EH (cell line): ENCODE data around the gene ARHGEF7.

Experiments
- DNase-seq: peaks from one replicate; pipeline ENCODE4 v3.0.0-alpha.2; 2015; ENCODE audit warnings: low read depth

The ARHGEF7 gene

DNA sequence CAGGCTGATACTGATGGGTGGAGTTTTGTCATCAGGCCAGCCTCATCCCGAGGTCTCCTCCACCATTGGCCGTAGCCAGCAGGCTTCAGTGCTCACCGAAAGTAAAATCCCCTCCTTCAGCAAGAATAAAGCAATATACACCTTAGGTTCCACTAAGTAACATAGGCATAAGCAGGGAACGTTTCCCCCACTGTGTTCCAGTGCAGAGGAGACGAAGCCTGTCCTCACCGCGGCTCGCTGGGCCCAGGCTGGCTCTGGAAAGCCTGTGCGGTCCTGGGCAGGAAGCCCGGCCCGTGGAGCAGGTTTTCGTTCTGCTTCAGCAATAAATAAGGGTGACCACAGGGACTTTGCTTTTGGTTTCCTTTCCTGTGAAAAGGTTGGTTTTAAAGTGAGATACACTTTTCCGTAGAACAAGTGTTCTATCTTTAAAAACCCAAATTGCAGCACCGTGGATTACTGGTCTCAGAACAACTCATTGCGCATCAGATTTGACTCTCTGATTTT is 189.0 kb downstream of the ARHGEF7 start:
- no peak for DNase-seq

DNA sequence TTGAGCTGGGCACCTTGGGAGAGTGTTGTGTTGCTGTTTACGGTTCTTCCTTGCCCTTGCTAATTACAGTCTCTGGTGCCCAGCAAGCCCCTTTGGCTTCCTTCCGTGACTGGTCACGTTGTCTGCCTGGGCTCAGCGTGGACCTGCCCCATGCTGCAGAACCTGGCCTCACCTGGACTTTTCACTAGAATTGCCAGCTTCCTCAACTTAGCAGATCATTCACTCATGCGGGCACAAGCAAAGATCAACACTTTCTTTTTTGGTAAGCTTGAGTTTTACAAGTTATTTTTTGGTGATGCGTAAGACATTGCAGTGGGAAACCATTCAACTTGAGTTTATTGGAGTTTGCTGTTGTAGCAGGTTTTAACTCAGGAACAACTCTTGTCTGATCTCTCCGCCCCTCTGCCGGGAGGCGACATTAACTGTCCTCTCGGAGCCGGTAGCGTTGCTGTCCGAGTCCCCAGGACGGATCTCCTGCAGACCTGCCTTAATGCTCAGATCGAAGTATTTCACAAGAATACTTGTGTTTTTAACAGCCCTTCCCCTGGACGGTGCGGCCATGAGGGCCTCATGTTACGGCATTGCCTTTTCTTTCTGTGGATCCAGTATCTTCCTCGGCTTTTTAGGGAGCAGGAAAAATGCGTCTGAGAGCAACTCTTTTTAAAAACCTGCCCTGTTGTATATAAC is 189.6 kb downstream of the ARHGEF7 start:
- no peak for DNase-seq

DNA sequence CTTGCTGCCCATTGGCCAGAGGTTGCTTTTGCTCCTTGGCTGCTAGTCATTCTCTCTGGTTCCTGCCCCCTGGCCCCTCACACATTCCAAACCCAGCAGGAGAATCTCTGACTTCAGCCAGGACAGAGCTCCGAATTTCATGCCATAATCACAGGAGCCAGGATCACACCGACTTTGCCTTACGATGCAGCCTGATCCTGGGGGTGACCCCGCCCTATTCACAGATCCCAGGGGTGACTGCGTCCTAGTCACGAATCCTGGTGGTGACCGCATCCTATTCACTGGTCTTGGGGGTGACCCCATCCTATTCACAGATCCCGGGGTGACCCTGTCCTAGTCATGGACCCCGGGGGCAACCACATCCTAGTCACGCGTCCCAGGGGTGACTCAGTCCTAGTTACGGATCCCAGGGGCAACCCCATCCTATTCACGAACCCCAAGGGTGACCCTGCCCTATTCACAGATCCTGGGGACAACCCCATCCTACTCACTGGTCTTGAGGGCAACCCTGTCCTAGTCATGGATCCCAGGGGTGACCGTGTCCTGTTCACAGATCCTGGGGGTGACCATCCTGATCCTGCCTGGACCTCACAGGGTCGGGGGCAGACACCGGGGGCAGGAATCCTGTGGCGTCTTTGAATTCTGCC is 198.0 kb downstream of the ARHGEF7 start:
- DNase-seq = no peak

DNA sequence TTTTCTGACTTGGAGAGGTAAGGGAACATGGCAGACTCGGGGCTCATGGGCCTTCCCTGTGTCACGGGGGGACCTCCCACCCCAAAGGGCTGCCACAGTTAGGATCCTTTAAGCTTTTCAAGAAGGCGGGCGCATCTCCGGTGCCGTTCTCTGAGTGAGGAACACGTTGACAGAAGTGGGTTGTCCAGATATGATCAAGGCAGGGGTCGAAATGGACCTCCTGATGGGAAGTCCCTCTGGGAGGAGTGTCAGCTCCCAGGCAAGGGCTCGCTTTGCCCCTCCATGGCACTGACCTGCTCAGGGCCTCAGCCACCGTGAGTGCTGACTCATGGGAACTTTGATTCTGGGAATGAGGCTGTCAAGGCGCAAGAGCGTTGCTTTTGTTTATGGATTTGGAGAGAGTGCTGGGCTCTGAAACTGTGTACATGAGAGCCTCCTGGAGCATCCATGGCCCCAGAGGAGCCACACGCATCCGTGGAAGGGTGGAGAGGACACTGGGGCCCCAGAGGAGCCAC is 198.9 kb downstream of the ARHGEF7 start:
- no peak for DNase-seq

DNA sequence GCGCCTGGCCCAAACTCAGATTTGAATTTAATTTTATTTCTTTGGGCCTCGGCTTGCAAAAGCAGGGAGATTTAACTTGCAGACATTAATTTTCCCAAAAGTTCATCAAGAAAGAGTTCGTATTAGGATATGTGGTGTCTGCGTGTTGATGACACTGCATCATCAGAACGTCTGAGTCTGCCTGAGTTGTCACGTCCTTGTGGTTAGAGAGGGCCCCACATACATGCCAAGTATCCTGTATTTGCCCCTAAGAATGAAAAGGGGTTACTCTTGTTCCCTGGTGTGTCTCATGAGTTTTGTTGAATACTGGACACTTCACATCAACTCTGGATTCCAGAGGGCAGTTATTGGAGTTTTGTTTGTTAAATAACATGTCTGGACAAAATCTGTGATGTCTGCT is 199.7 kb downstream of the ARHGEF7 start:
- DNase-seq = peak; percentile 52

DNA sequence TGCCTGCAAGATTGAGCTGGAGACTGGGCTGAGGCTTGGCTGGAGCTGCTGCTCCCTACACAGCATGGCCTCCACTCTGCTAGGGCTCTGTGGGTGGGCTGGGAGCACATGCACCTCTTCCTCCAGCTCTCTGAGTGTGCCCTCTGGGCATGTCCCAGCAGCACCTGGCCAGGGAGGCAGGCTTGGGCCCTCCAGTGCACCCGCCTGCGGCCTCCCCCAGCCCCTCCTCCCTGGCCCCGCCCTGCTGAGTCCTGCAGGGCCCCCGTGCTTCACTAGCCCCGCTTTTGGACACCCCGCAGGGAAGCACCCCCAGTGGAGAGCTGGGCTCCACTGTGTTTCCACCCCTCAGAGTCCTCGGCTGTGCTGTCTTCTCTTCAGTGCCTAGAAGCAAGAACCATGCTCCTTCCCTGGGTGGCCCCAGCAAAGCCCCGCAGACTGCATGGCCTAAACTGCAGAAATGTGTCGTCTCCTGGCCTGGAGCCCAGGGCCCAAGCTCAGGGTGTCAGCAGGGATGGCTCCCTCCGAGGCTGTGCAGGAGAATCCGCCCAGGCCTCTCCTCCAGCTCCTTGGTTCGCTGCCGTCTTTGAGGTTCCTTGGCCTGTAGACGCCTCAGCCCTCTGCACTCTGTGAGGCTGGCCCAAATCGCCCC is 200.4 kb downstream of the ARHGEF7 start:
- peak; percentile 14 for DNase-seq

DNA sequence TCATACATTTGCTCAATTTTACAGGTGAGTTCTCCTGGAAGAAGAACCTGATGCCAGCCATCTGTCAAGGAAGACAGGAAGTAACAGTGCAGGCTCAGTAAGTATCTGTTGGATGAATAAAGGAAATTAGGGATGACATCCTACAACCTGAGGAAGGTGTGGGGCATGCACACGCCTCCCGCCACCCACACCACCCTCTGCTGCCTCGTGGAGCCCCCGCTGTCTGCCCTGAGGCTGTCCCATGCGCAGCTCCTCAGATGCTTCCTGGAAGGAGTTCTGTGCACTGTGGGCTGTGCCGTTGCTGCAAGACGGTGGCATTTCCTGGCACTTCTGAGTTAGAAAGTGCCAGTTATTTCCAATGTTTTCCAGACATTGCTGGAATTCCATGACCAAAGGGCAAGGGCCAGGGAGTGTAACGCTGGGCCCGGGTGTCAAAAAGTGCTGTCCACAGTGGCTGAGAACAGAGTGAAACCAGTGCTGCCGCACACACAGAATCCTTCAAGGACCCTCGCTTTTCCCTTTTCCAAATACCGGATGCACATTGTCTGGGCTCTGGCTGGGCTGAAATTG is 201.1 kb downstream of the ARHGEF7 start:
- DNase-seq = peak; percentile 36

DNA sequence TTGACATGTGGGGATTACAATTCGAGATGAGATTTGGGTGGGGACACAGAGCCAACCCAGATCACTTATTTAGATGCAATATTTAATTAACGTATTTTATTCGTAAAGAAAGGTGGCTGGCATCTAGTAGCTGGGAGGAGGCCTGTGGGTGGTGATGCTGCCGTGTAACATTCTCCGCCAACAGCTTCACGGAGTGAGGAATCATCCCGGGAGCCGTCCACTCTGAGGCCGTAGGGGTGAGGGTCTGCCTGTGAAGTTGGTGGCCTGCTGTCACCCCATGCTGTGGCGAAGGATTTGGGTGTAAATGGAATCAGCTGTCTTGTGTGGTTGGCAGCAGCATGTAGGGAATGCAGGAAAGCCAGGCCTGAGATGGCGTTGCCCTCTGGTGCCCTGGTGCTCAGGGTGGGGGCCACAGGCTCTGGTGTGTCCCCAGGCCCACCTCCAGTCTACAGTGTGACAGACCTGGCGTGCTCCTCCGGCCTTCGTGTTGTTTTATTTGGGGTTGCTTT is 202.0 kb downstream of the ARHGEF7 start:
- no peak for DNase-seq

DNA sequence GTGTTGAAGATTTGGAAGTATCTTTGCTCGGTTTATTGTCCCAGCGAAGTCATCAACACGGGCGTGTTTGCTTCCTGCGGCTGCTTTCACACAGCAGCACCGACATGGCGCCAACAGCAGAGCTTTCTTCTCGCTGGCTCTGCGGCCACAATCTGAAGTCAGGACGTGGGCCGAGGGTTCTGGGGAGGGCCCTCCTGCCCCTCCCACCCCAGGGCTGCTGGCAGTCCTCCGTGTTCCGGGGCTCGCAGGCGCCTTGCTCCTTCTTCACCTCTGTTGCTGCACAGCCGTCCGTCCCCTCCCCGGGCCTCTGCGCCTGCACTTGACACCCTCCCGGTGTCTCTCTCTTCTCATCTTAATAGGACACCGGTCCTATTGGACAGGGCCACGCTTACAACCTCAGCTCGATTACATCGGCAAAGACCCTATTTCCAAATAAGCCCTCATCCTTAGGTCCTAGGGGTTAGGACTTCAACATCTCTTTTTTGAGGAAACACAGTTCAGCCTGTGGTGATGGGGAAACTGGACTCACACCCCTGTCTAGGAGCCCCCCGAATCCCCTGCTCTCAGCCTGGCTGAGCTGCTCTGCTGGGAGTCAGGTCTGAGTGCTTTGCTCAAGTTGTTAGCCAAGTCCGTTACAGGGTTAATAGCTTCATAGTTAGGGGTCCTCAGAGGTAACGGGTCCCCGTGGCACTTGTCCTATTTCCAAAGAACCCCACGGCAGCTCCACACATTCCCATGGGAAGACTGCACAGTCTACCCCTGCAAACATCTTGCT is 202.6 kb downstream of the ARHGEF7 start:
- DNase-seq = no peak

DNA sequence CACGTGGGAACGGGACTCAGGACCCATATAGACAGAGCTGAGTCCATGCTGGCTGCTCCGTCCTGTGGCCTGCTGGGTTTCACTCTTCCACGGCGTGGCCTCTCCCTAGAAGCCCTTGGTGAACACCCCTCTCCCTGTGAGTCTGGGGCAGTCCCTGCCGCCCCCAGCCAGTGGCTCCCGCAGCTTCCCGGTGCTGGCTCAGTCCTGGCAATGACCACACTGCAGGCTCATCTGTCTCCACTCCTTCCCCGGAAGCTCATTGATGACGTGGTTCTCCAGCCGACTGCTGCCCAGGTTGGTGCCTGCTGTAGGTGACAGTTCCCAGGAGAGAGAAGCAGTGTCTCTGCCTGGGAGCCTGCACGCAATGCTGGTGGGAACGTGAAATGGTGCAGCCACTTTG is 203.3 kb downstream of the ARHGEF7 start:
- DNase-seq = no peak

DNA sequence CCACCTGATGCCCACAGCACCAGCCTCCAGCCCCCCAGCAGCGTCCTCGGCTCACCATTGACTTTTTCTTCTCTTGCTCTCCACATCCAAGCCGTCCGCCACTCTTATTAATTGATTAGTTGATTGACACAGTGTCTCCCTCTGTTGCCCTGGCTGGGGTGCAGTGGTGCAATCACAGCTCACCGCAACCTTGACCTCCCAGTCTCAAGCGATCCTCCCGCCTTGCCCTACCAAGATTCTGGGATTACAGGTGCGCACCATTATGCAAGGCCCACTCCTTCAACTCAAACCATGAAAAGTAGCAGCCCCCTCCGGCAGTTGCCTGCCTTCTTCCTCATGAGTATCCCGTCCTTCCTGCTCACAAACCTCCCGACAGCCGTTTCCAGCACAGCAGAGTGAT is 204.4 kb downstream of the ARHGEF7 start:
- DNase-seq = no peak

DNA sequence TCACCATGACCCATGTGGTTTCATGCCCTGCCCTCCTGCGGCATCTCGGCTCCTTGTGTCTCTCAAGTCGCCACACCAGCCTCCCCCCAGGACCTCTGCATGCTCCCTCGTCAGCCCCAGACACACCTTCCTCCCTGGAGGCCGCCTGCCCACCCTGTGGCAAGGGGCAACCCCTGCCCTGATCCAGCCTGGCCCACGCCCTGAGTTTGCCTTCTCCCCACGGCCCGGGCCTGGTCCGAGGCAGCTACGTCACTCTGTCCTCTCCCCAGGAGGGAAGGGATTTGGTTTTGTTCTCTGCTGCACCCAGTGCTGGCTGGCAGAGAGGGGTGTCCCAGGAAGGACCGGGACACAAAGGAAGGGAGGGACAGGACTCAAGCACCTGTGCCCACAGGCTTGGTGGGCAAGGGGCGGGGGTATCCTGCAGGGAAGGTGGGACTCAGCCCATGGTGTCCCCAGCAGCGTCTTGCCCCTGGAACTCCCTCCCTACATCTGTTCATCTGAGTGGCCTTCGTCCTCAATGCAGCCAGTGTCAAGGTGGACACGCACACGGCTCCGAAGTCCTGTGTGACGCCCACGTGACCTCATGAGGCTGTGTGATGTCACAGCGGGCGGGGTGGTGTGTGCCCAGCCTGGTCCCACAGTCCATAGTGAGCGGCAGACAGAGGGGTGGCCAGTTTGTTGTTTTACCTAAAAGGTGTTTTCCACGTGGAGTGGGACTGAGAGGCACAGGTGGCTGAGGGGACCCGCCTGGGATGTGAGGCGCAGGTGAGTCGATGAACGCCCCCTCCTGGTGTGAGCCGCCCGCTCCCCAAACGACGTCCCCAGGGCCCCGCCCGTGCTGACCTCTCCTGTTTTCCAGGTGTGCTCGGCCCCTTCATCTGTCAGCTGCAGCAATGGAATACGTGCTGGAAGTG is 205.1 kb downstream of the ARHGEF7 start, which contains the start of gene TEX29:
Gene TEX29, plus strand, starts transcription at position 645 of the 914 bp plus-strand sequence. Its CDS starts 249 bp downstream, at position 894.
- no peak for DNase-seq

DNA sequence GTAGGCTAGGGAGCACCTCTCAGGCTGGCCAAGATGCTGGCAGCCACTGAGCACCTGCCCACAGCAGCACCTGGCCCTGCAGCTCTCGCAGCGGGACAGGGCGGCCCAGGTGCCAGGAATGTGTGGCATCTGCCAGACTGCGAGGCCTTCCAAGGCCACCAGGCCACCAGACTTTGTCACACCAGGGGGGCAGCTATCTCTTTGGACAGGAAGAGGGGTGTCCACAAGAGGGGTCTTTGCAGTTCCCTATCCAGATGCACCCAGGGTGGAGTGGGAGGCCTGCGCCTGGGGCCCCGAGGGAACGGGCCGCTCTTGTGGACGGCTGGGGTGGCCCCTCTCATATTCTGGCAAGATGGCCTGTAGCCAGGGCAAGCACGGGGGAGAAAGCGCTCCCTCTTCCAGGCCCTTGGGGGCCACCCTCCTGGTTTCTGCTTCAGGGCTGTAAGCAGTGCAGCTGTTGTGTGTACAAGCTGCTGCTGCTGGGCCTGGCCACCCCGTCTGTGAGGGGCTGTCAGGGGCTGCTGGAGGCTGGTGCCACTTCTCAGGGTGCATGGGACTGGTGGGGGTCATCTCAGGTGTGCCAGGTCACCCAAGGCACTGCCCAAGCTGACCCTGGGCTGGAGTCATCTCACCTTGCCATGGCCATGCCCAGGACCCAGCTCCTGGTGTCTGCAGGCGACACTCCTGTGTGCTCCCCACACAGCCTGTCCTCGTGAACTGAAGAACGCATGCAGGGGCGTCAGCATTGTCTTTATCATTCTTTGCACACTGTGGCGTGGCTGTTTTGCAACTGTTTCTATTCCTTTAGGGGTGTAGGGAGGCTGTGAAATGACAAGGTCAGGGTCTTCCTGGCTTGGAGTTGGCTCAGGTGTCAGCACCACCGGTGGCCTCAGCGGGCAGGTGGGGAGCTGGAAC is 207.1 kb downstream of the ARHGEF7 start:
- DNase-seq = no peak

DNA sequence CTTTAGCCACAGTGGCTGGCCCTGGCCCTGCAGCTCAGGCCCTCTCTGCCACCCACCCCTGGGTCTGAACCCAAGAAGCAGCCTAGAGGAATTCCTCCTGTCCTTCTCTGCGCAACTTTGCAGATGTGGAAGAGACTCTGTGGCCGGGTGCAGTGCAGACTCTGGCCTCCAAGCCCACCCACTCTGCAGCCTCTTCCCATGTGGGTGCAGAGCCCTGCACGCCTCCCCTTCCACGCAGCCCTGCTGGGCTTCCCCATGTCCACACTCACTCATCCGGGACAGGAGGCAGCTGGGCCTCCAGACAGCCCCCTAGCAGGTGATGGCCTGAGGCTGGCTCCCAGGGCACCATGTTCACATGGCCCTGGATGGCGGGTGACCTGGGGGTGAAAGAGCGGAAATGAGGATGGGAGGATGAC is 207.8 kb downstream of the ARHGEF7 start:
- DNase-seq = no peak

DNA sequence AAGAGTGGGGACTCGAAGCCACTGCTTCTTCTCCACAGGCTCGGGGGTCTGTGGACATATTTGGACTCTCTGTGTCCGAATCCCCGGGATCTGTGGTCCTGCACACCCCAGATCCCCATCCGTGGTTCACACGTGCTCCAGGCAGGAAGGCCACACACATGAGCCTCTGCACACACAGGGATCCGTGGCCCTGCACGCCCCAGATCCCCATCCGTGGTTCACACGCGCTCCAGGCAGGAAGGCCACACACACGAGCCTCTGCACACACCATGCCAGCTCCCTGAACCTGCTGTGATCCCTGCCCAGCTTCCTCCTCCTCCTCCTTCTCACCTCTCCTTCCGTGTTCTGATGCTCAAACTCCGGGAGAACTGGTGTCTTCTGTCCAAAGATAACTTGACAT is 208.4 kb downstream of the ARHGEF7 start:
- DNase-seq = no peak

DNA sequence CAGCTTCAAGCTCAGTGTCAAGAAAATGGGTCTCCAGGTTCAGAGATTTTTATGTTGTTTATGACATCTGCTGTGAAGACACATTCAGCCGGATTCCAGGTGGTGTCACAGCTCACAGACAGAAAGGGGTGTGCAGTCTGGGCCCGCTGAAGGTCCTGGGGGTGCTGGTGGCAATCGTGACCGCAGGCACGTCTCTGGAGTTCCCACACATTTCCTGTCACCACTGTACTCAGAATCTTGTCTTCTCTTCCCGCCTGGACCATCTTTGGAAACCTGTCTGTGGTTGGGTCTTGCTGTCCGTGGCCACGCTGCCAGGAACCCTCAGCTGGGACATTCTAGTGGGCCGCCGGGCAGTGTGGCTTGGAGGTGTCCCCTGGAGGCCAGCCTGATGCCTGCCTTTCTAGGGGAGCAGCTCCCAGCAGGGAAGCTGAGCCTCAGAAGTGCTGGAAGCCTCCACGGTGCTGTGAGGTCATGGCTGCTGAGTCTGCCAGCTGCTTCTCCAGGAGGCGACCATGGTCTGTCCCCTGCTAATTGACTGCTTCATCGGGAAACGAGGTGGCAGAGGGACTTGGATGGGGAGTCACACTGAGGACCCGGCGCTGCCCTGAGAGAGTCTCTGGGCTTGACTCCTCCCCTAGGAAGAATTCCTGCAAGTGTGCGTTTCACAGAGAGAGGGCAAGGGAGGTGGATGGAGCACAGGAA is 209.0 kb downstream of the ARHGEF7 start:
- no peak for DNase-seq

DNA sequence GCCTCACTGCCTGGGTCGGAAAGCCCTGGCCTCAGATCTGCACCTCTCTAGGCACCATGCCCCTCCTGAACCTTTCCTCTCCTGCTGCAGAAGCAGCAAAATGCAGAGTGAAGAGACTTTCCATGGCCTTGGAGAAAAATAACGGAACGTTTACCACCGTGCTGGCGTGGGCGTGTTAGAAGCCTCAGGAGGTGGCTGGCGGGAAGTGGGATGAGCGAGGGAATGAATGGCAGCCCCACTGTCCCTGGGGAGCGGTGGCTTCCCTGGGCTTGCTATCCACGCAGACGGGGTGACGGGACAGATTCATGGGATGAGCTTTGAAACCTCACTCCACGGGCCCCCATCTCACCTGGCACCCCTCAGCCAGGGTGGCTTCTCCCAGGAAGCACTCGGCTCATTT is 209.6 kb downstream of the ARHGEF7 start:
- no peak for DNase-seq

DNA sequence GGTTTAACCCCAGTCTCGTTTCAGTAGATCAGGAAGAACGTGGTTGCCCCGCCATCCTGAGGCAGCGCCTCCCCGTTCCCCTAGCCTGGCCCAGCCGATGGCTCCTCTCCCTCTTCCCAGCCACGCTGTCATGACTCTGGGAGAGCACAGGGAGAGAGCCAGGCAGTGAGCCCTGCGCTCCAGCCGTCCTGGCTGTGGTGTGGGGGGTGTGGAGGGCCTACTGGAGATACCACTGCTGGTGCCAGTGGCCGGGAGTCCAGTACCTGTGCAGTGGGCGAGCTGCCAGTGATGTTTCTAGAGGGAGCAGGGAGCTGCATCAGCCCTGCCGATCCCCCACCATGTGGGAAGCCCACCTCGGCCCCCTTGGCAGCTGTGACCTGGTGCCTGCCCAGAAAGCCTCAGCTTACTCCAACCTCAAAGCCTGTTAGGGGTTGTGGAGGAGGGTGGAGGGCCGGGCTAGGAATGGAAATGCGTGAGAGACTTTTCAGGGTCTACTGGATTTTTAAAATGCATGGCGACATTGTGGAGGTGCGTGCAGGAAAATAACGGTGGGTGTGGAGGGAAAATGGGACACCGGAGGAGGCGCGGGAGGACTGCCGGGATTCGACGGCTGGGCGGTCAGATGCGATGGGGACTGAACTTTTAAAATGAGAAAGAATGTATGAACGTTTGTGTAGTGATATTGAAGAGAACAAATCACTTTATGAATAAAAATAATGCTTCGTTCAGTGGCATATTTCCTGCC is 210.2 kb downstream of the ARHGEF7 start:
- DNase-seq = no peak
